Liver (tissue), 9 donors: Measurements from ENCODE around the gene SCIMP. TPM values are rescaled to one million over a fixed set of nuclear protein-coding genes. Genes with fewer than 3 reads are reported as not detected.

Source experiments
- DNase-seq: peaks from one replicate; pipeline ENCODE4 v3.0.0-alpha.2; 2017; ENCODE audit warnings: low spot score
- H3K27ac ChIP-seq, 2 donors: one replicate each; pipeline ENCODE4 v1.7.0; 2013; ENCODE audit warnings: inconsistent platforms in 2 of 2, low read length in 2 of 2, control low read depth in 1 of 2, low read depth in 1 of 2, mild to moderate bottlenecking in 1 of 2
- H3K27me3 ChIP-seq, 4 donors: one replicate each; pipeline versions ENCODE4 v1.6.1 to v1.7.0; 2013; ENCODE audit warnings: low read length in 3 of 4, inconsistent platforms in 1 of 4, mild to moderate bottlenecking in 1 of 4, moderate library complexity in 1 of 4; ENCODE audit not compliant: control insufficient read depth in 4 of 4, insufficient read depth in 4 of 4
- H3K36me3 ChIP-seq, 4 donors: one replicate each; pipeline versions ENCODE4 v1.6.1 to v1.7.0; 2013; ENCODE audit warnings: low read length in 3 of 4, mild to moderate bottlenecking in 3 of 4, low read depth in 1 of 4, moderate library complexity in 1 of 4; ENCODE audit not compliant: control insufficient read depth in 4 of 4, insufficient read depth in 3 of 4
- H3K4me1 ChIP-seq, 4 donors: one replicate each; pipeline versions ENCODE4 v1.6.1 to v1.7.0; 2013; ENCODE audit warnings: low read length in 3 of 4, mild to moderate bottlenecking in 3 of 4, moderate library complexity in 1 of 4; ENCODE audit not compliant: control insufficient read depth in 4 of 4, insufficient read depth in 4 of 4
- H3K4me3 ChIP-seq, 3 donors: one replicate each; pipeline versions ENCODE4 v1.6.1 to v1.7.0; 2013; ENCODE audit warnings: low read length in 3 of 3, control low read depth in 1 of 3, low read depth in 1 of 3, mild to moderate bottlenecking in 1 of 3
- H3K9ac ChIP-seq, 2 donors: one replicate each; pipeline ENCODE4 v1.7.0; 2013; ENCODE audit warnings: low read length in 2 of 2, mild to moderate bottlenecking in 2 of 2, moderate library complexity in 2 of 2, control low read depth in 1 of 2, low read depth in 1 of 2
- H3K9me3 ChIP-seq, 4 donors: one replicate each; pipeline versions ENCODE4 v1.6.1 to v1.7.0; 2013; ENCODE audit warnings: low read length in 3 of 4; ENCODE audit not compliant: control insufficient read depth in 4 of 4
- EGR1 ChIP-seq, 2 donors: IDR thresholded peaks; 2 replicates each; pipeline ENCODE4 v1.6.1; 2016 to 2018; ENCODE audit warnings: antibody characterized with exemption in 2 of 2, low read depth in 2 of 2
- FOXA1 ChIP-seq: IDR thresholded peaks from 2 replicates; pipeline ENCODE4 v1.6.1; 2016; ENCODE audit warnings: antibody characterized with exemption
- FOXA2 ChIP-seq: IDR thresholded peaks from 2 replicates; pipeline ENCODE4 v1.6.1; 2016; ENCODE audit warnings: antibody characterized with exemption
- GABPA ChIP-seq, 2 donors: IDR thresholded peaks in 1 of 2; conservative IDR thresholded peaks in 1 of 2; 2 replicates each; pipeline ENCODE4 v1.6.1; 2016; ENCODE audit warnings: antibody characterized with exemption in 2 of 2, mild to moderate bottlenecking in 1 of 2, moderate library complexity in 1 of 2
- HNF4A ChIP-seq, 2 donors: conservative IDR thresholded peaks; 2 replicates each; pipeline ENCODE4 v1.6.1; 2016; ENCODE audit warnings: antibody characterized with exemption in 2 of 2, mild to moderate bottlenecking in 2 of 2
- JUND ChIP-seq, 2 donors: IDR thresholded peaks; 2 replicates each; pipeline ENCODE4 v1.6.1; 2016; ENCODE audit warnings: antibody characterized with exemption in 2 of 2
- NR2F2 ChIP-seq: IDR thresholded peaks from 2 replicates; pipeline ENCODE4 v1.6.1; 2016; ENCODE audit warnings: antibody characterized with exemption
- RAD21 ChIP-seq, 2 donors: IDR thresholded peaks; 2 replicates each; pipeline ENCODE4 v1.6.1; 2016; ENCODE audit warnings: antibody characterized with exemption in 2 of 2, mild to moderate bottlenecking in 2 of 2
- RXRA ChIP-seq, 2 donors: IDR thresholded peaks; 2 replicates each; pipeline ENCODE4 v1.6.1; 2017 to 2018; ENCODE audit warnings: antibody characterized with exemption in 2 of 2, mild to moderate bottlenecking in 1 of 2
- SP1 ChIP-seq: IDR thresholded peaks from 2 replicates; pipeline ENCODE4 v1.6.1; 2018; ENCODE audit warnings: antibody characterized with exemption, mild to moderate bottlenecking
- TAF1 ChIP-seq: conservative IDR thresholded peaks from 2 replicates; pipeline ENCODE4 v1.6.1; 2016; ENCODE audit warnings: antibody characterized with exemption, mild to moderate bottlenecking
- YY1 ChIP-seq: IDR thresholded peaks from 2 replicates; pipeline ENCODE4 v1.6.1; 2016; ENCODE audit warnings: antibody characterized with exemption, mild to moderate bottlenecking
- WGBS: extraction: QIAGEN DNeasy Blood & Tissue Kit; methylation state at CpG from one replicate; pipeline ENCODE4 v1.1.7; 2013; 5-methylcytosine and 5-hydroxymethylcytosine counted together
- polyA plus RNA-seq, 2 donors: library from polyadenylated mRNA; stranded (reverse) in 1 of 2; unstranded in 1 of 2; fragments of 200-250 nt in 1 of 2; fragments of >200 nt in 1 of 2; fragmentation: Nextera tagmentation in 1 of 2; extraction: Ambion mirVana in 1 of 2; gene quantifications; one replicate each; pipeline versions ENCODE4 v1.2.1 to v1.2.3, GENCODE V29; 2013 to 2015
- total RNA-seq, 2 donors: library from RNA; depleted of rRNA; stranded (reverse); fragments of >200 nt; gene quantifications; one replicate each; pipeline ENCODE4 v1.2.3, GENCODE V29; 2014
- TF ChIP-seq, protein P1 (sequence below): IDR thresholded peaks from 2 replicates; pipeline ENCODE4 v1.6.1; 2016; ENCODE audit warnings: antibody characterized with exemption
- TF ChIP-seq, protein P2 (sequence below): IDR thresholded peaks from 2 replicates; pipeline ENCODE4 v1.6.1; 2016; ENCODE audit warnings: antibody characterized with exemption
- TF ChIP-seq, protein P3 (sequence below): IDR thresholded peaks from 2 replicates; pipeline ENCODE4 v1.6.1; 2016; ENCODE audit warnings: antibody characterized with exemption, mild to moderate bottlenecking
- TF ChIP-seq, protein P4 (sequence below): fragments of 150-350 bp; IDR thresholded peaks from 2 replicates; pipeline ENCODE4 v1.5.1; 2017; ENCODE audit warnings: improper control_type of control experiment, low read depth, low read length; ENCODE audit not compliant: missing input control
- TF ChIP-seq, protein P5 (sequence below): IDR thresholded peaks from 2 replicates; pipeline ENCODE4 v1.6.1; 2016; ENCODE audit warnings: antibody characterized with exemption
- donor health status: healthy.
- donor health status: healthy.
- donor health status: healthy.
- donor health status: healthy.
- donor health status: healthy.

SCIMP gene
- total and polyA plus RNA-seq, 4 donors: 3.0 to 5.7 (median 3.5) TPM

DNA sequence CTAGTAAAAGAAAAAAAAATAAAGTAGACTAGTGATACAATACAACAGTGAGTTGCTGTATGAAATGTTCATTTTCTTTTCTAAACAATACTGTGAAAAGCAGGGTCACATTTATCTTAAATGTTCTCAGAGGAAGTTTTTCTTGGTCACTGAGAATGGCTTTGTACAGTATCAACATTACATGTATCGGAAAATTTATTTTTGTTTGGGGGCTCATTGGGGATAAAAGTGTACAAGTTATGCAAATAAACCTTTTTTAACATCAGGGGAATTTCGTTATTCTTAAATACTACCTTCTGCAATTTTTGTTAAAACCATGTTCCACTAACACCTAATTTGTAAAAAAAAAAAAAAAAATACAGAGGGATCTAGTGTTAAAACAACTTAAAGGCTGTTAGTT lies 34.3 kb downstream of the SCIMP start (continued):
- TF ChIP-seq, protein P1, sequence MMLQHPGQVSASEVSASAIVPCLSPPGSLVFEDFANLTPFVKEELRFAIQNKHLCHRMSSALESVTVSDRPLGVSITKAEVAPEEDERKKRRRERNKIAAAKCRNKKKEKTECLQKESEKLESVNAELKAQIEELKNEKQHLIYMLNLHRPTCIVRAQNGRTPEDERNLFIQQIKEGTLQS: no peak
- TF ChIP-seq, protein P2, sequence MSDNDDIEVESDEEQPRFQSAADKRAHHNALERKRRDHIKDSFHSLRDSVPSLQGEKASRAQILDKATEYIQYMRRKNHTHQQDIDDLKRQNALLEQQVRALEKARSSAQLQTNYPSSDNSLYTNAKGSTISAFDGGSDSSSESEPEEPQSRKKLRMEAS: no peak
- TF ChIP-seq RXRA (IDR thresholded peaks at IDR 0.05) (no peak), NR2F2 (no peak), SP1 (no peak)

DNA sequence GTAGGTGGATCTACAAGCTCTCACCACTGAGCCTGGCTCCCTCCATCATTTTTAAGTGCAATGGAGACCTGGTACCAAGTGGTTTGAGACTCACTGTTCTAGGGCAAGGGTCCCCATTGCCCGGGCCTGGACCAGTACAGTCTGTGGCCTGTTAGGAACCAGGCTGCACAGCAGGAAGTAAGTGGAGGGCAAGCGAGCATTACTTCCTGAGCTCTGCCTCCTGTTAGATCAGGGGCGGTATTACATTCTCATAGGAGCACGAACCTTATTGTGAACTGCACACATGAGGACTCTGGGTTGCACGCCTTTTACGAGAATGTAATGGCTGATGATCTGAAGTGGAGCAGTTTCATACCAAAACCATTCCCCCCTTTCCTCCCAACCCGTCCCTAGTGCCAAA lies 36.2 kb downstream of the SCIMP start:
- Histone ChIP-seq H3K4me1 (no peaks in the 10 kb centered on the region), H3K9me3 (no peaks in the 10 kb centered on the region), H3K36me3 (no peaks in the 10 kb centered on the region), H3K4me3 (no peak overlapping the region), H3K27me3 (no peaks in the 10 kb centered on the region), H3K9ac (peak overlapping the region in 1 of 2 donors; percentile 27), H3K27ac (no peak overlapping the region)
- 88% methylated on average over 7 of the region's 7 CpGs for WGBS
- DNase-seq: no peak
- TF ChIP-seq, protein P2: no peak
- TF ChIP-seq, protein P3, sequence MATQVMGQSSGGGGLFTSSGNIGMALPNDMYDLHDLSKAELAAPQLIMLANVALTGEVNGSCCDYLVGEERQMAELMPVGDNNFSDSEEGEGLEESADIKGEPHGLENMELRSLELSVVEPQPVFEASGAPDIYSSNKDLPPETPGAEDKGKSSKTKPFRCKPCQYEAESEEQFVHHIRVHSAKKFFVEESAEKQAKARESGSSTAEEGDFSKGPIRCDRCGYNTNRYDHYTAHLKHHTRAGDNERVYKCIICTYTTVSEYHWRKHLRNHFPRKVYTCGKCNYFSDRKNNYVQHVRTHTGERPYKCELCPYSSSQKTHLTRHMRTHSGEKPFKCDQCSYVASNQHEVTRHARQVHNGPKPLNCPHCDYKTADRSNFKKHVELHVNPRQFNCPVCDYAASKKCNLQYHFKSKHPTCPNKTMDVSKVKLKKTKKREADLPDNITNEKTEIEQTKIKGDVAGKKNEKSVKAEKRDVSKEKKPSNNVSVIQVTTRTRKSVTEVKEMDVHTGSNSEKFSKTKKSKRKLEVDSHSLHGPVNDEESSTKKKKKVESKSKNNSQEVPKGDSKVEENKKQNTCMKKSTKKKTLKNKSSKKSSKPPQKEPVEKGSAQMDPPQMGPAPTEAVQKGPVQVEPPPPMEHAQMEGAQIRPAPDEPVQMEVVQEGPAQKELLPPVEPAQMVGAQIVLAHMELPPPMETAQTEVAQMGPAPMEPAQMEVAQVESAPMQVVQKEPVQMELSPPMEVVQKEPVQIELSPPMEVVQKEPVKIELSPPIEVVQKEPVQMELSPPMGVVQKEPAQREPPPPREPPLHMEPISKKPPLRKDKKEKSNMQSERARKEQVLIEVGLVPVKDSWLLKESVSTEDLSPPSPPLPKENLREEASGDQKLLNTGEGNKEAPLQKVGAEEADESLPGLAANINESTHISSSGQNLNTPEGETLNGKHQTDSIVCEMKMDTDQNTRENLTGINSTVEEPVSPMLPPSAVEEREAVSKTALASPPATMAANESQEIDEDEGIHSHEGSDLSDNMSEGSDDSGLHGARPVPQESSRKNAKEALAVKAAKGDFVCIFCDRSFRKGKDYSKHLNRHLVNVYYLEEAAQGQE: no peak
- TF ChIP-seq FOXA1 (no peak), FOXA2 (no peak), TAF1 (no peak), EGR1 (IDR thresholded peaks at IDR 0.05; ENCODE audit: low read depth in 2 of 2) (no peak), HNF4A (conservative IDR thresholded peaks at IDR 0.05) (no peak), YY1 (no peak), JUND (IDR thresholded peaks at IDR 0.05) (no peak), SP1 (no peak), NR2F2 (no peak), RXRA (IDR thresholded peaks at IDR 0.05) (no peak), GABPA (IDR thresholded peaks at IDR 0.05 in 1 of 2, conservative IDR thresholded peaks at IDR 0.05 in 1 of 2) (no peak), RAD21 (IDR thresholded peaks at IDR 0.05) (no peak)
- TF ChIP-seq, protein P4, sequence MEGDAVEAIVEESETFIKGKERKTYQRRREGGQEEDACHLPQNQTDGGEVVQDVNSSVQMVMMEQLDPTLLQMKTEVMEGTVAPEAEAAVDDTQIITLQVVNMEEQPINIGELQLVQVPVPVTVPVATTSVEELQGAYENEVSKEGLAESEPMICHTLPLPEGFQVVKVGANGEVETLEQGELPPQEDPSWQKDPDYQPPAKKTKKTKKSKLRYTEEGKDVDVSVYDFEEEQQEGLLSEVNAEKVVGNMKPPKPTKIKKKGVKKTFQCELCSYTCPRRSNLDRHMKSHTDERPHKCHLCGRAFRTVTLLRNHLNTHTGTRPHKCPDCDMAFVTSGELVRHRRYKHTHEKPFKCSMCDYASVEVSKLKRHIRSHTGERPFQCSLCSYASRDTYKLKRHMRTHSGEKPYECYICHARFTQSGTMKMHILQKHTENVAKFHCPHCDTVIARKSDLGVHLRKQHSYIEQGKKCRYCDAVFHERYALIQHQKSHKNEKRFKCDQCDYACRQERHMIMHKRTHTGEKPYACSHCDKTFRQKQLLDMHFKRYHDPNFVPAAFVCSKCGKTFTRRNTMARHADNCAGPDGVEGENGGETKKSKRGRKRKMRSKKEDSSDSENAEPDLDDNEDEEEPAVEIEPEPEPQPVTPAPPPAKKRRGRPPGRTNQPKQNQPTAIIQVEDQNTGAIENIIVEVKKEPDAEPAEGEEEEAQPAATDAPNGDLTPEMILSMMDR: no peak
- TF ChIP-seq, protein P5, sequence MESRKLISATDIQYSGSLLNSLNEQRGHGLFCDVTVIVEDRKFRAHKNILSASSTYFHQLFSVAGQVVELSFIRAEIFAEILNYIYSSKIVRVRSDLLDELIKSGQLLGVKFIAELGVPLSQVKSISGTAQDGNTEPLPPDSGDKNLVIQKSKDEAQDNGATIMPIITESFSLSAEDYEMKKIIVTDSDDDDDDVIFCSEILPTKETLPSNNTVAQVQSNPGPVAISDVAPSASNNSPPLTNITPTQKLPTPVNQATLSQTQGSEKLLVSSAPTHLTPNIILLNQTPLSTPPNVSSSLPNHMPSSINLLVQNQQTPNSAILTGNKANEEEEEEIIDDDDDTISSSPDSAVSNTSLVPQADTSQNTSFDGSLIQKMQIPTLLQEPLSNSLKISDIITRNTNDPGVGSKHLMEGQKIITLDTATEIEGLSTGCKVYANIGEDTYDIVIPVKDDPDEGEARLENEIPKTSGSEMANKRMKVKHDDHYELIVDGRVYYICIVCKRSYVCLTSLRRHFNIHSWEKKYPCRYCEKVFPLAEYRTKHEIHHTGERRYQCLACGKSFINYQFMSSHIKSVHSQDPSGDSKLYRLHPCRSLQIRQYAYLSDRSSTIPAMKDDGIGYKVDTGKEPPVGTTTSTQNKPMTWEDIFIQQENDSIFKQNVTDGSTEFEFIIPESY: no peak
- TF ChIP-seq, protein P1: no peak
